GM12878 (cell line): ENCODE measurements around the gene CDYL2. TPM values are rescaled to one million over a fixed set of nuclear protein-coding genes. Genes with fewer than 3 reads are reported as not detected.

Experiments
- ATAC-seq: fragments of 200-7000 bp; cut with Tn5 transposase; 3 replicates; pipeline ENCODE4 v1.9.1; 2020; ENCODE audit warnings: mild to moderate bottlenecking, moderate library complexity
- BruUV-seq: library from RNA; stranded (reverse); fragments of 400-500 nt; replicated peaks from 2 replicates; lab custom pipeline; 2021; lab: Mats Ljungman, UMichigan
- CTCF ChIA-PET: fragments of 300-600 bp; sonication (Branson Sonifier 250); formaldehyde crosslinking; extraction: SDS; loops from one replicate; lab custom pipeline; 2021; ENCODE audit warnings: inconsistent platforms; lab: Yijun Ruan, JAX
- POLR2A ChIA-PET: fragments of 350-600 bp; formaldehyde crosslinking; extraction: SDS; loops from one replicate; lab custom pipeline; 2021; ENCODE audit warnings: inconsistent platforms; lab: Charles Lee
- RAD21 ChIA-PET: fragments of 300-600 bp; sonication (Branson Sonifier 250); formaldehyde crosslinking; loops from one replicate; lab custom pipeline; 2023; ENCODE audit warnings: antibody characterized with exemption; ENCODE audit not compliant: unreplicated experiment; lab: Charles Lee
- SMC1A ChIA-PET: fragments of 300-600 bp; sonication (Branson Sonifier 250); formaldehyde crosslinking; loops from one replicate; lab custom pipeline; 2023; ENCODE audit not compliant: unreplicated experiment, uncharacterized antibody; lab: Charles Lee
- DNase-seq: peaks from one replicate; pipeline ENCODE4 v3.0.0-alpha.2; 2011; ENCODE audit warnings: low read depth, low spot score
- FAIRE-seq: peaks from 3 replicates; lab custom pipeline; 2011; peaks lifted over from hg19 to GRCh38; lab: Jason Lieb, UNC
- H2AFZ ChIP-seq: 2 replicates; pipeline ENCODE4 v1.6.0; 2011; ENCODE audit warnings: low read depth, low read length, control low read depth; ENCODE audit not compliant: control insufficient read depth
- H3K27ac ChIP-seq: 2 replicates; pipeline ENCODE4 v1.5.1; 2011; ENCODE audit warnings: control low read depth; ENCODE audit not compliant: control insufficient read depth, insufficient read depth
- H3K27me3 ChIP-seq, 2 experiments: replicated peaks in 1 of 2; 2 replicates each; pipeline versions ENCODE4 v1.6.0 to v1.6.1; 2011; ENCODE audit warnings: low read length in 1 of 2; ENCODE audit not compliant: control insufficient read depth in 2 of 2, insufficient read depth in 2 of 2
- H3K36me3 ChIP-seq, 2 experiments: 2 replicates each; pipeline ENCODE4 v1.5.1; 2011; ENCODE audit warnings: low read length in 1 of 2; ENCODE audit not compliant: control insufficient read depth in 2 of 2, insufficient read depth in 2 of 2
- H3K4me1 ChIP-seq: 2 replicates; pipeline ENCODE4 v1.6.1; 2011; ENCODE audit warnings: mild to moderate bottlenecking, low read length, moderate library complexity, mixed read lengths; ENCODE audit not compliant: control insufficient read depth, insufficient read depth
- H3K4me2 ChIP-seq: 2 replicates; pipeline ENCODE4 v1.6.0; 2011; ENCODE audit warnings: control low read depth; ENCODE audit not compliant: control insufficient read depth, insufficient read depth
- H3K4me3 ChIP-seq: fragments of 200-600 bp; sonication (generic); 2 replicates; pipeline ENCODE4 v1.5.1; 2016
- H3K79me2 ChIP-seq: 2 replicates; pipeline ENCODE4 v1.6.0; 2011; ENCODE audit warnings: low read length; ENCODE audit not compliant: control insufficient read depth, insufficient read depth
- H3K9ac ChIP-seq: 2 replicates; pipeline ENCODE4 v1.8.0; 2011; ENCODE audit warnings: low read length, control low read depth, mixed read lengths; ENCODE audit not compliant: control insufficient read depth, insufficient read depth
- H3K9me3 ChIP-seq: replicated peaks from 3 replicates; pipeline ENCODE4 v1.5.1; 2011; ENCODE audit warnings: mild to moderate bottlenecking, low read length; ENCODE audit not compliant: control insufficient read depth, insufficient read depth
- H4K20me1 ChIP-seq: 2 replicates; pipeline ENCODE4 v1.6.0; 2011; ENCODE audit not compliant: control insufficient read depth, insufficient read depth
- BMI1 ChIP-seq: fragments of 450-650 bp; IDR thresholded peaks from 2 replicates; pipeline ENCODE4 v1.6.1; 2016; ENCODE audit warnings: mild to moderate bottlenecking, moderate library complexity, borderline replicate concordance
- CTCF ChIP-seq, 3 experiments: IDR thresholded peaks in 2 of 3; conservative IDR thresholded peaks in 1 of 3; 2 replicates each; pipeline ENCODE4 v1.5.1; 2011; ENCODE audit warnings: low read depth in 3 of 3, low read length in 3 of 3, mild to moderate bottlenecking in 3 of 3, control low read depth in 2 of 3, moderate library complexity in 2 of 3, inconsistent platforms in 1 of 3, mixed read lengths in 1 of 3; ENCODE audit not compliant: control insufficient read depth in 2 of 3, insufficient read depth in 1 of 3; ENCODE audit errors: extremely low read depth in 1 of 3
- IKZF1 ChIP-seq: fragments of 450-650 bp; conservative IDR thresholded peaks from 2 replicates; pipeline ENCODE4 v1.6.1; 2017; ENCODE audit warnings: antibody characterized with exemption, mild to moderate bottlenecking
- MEF2A ChIP-seq: IDR thresholded peaks from 2 replicates; pipeline ENCODE4 v1.6.1; 2011; ENCODE audit warnings: low read depth, mild to moderate bottlenecking, low read length, moderate library complexity; ENCODE audit not compliant: insufficient read depth
- MLLT1 ChIP-seq: fragments of 450-650 bp; IDR thresholded peaks from 2 replicates; pipeline ENCODE4 v1.6.1; 2016; ENCODE audit warnings: mild to moderate bottlenecking
- MTA3 ChIP-seq: IDR thresholded peaks from 2 replicates; pipeline ENCODE4 v1.6.1; 2012; ENCODE audit warnings: low read length, inconsistent platforms, borderline replicate concordance
- NFYB ChIP-seq: IDR thresholded peaks from 2 replicates; pipeline ENCODE4 v1.6.1; 2011; ENCODE audit warnings: low read depth, mild to moderate bottlenecking, low read length, improper control_type of control experiment, moderate library complexity; ENCODE audit not compliant: insufficient read depth
- PAX8 ChIP-seq: fragments of 450-650 bp; IDR thresholded peaks from 2 replicates; pipeline ENCODE4 v1.6.1; 2017; ENCODE audit warnings: mild to moderate bottlenecking, moderate library complexity
- POLR2A ChIP-seq: IDR thresholded peaks from 2 replicates; pipeline ENCODE4 v1.6.1; 2011; ENCODE audit warnings: low read depth, mild to moderate bottlenecking, low read length
- POU2F2 ChIP-seq: IDR thresholded peaks from 3 replicates; pipeline ENCODE4 v1.6.1; 2011; ENCODE audit warnings: low read depth, mild to moderate bottlenecking, low read length, borderline replicate concordance
- RAD21 ChIP-seq: IDR thresholded peaks from 2 replicates; pipeline ENCODE4 v1.6.1; 2011; ENCODE audit warnings: mild to moderate bottlenecking, low read depth, low read length, moderate library complexity; ENCODE audit not compliant: insufficient read depth
- SMARCA5 ChIP-seq: fragments of 450-650 bp; IDR thresholded peaks from 2 replicates; pipeline ENCODE4 v1.6.1; 2017; ENCODE audit warnings: mild to moderate bottlenecking
- SMC3 ChIP-seq: IDR thresholded peaks from 2 replicates; pipeline ENCODE4 v1.6.1; 2011; ENCODE audit warnings: low read length, improper control_type of control experiment, borderline replicate concordance
- SPI1 ChIP-seq: IDR thresholded peaks from 2 replicates; pipeline ENCODE4 v1.6.1; 2011; ENCODE audit warnings: low read depth, mild to moderate bottlenecking, low read length, moderate library complexity, borderline replicate concordance; ENCODE audit not compliant: insufficient read depth
- SUZ12 ChIP-seq: fragments of 200-600 bp; sonication (generic); IDR thresholded peaks from one replicate; pipeline ENCODE4 v1.6.1; 2018; ENCODE audit warnings: antibody characterized with exemption, mild to moderate bottlenecking; ENCODE audit not compliant: unreplicated experiment
- WRNIP1 ChIP-seq: IDR thresholded peaks from 2 replicates; pipeline ENCODE4 v1.6.1; 2011; ENCODE audit warnings: low read depth, low read length, improper control_type of control experiment, borderline replicate concordance
- ZNF274 ChIP-seq: IDR thresholded peaks from one replicate; pipeline ENCODE4 v1.8.0; 2011; ENCODE audit not compliant: insufficient read length, insufficient read depth
- WGBS: methylation state at CpG from one replicate; pipeline ENCODE4 v1.1.6; 2016; ENCODE audit warnings: low lambda C conversion rate; ENCODE audit not compliant: insufficient replicate concordance, insufficient coverage; ENCODE audit errors: missing lambda C conversion rate; 5-methylcytosine and 5-hydroxymethylcytosine counted together
- in situ Hi-C: fragments of 300-500 bp; cut with MboI; formaldehyde crosslinking; loops from 9 replicates; pipeline ENCODE4 v1.14.3; 2018; ENCODE audit warnings: mixed read lengths
- intact Hi-C: fragments of 100-400 bp; cut with micrococcal nuclease; formaldehyde crosslinking; loops from one replicate; pipeline ENCODE4 v1.14.2; 2022; ENCODE audit not compliant: unreplicated experiment
- polyA plus RNA-seq, 11 experiments: library from polyadenylated mRNA; depleted of rRNA in 4 of 11; unstranded in 6 of 11; stranded (reverse) in 5 of 11; fragments of >200 nt; fragmentation: Nextera tagmentation in 4 of 11; fragmentation: Illumina TruSeq in 1 of 11; extraction: Ambion mirVana in 4 of 11; extraction: Trizol in 1 of 11; gene quantifications; 1 replicate in 1 of 11; 2 replicates in 10 of 11; pipeline versions ENCODE4 v1.2.1 to v1.2.3, GENCODE V29; 2011 to 2016; ENCODE audit warnings: inconsistent platforms in 2 of 11, missing spikeins in 2 of 11, low read depth in 1 of 11
- total RNA-seq, 4 experiments: library from RNA; depleted of rRNA in 3 of 4; stranded (reverse); fragments of >200 nt in 3 of 4; fragmentation: Illumina TruSeq in 1 of 4; extraction: Trizol in 1 of 4; gene quantifications; 2 replicates each; pipeline versions ENCODE4 v1.2.1 to v1.2.3, GENCODE V29; 2013 to 2021
- TF ChIP-seq, protein P1 (sequence below): IDR thresholded peaks from 2 replicates; pipeline ENCODE4 v1.6.1; 2012; ENCODE audit warnings: low read depth, low read length, improper control_type of control experiment

Gene CDYL2
- total and polyA plus RNA-seq, 10 of the 15 experiments (the other 5 are each of a cell fraction or from before 2014, with no cell fraction given): 0.27 to 22.9 (median 3.9) TPM

- peak; percentile 7 for DNase-seq
- intact Hi-C loops: loop anchor here (1.0 kb wide), 1 partner anchor 297 kb away; no protein-coding TSS in a partner anchor
- Histone ChIP-seq H4K20me1 (no peaks in the 10 kb centered on the region), H3K9ac (no peak overlapping the region), H3K4me1 (no peaks in the 10 kb centered on the region), H2AFZ (no peak overlapping the region), H3K79me2 (no peaks in the 10 kb centered on the region), H3K9me3 (no peaks in the 10 kb centered on the region), H3K36me3 (no peaks in the 10 kb centered on the region), H3K27me3 (no peaks in the 10 kb centered on the region), H3K4me2 (no peak overlapping the region)
- ChIA-PET SMC1A (interaction anchor here (0.9 to 5.0 kb wide), 7 partner anchors 12 to 297 kb away, joined by 3 to 49 read pairs (median 3); no protein-coding TSS in a partner anchor), CTCF (interaction anchor here (0.6 to 5.0 kb wide), 25 partner anchors 9 to 1563 kb away, joined by 3 to 65 read pairs (median 4); no protein-coding TSS in a partner anchor)
- no TSS peak for BruUV-seq
- peak; percentile 59; the same call in 2 of the 3 replicates for ATAC-seq
- TF ChIP-seq SMC3 (peak; percentile 67; the same call in 1 of the 2 replicates), RAD21 (peak; percentile 77), CTCF (IDR thresholded peaks at IDR 0.05 in 2 of 3, conservative IDR thresholded peaks at IDR 0.05 in 1 of 3; ENCODE audit: control insufficient read depth in 2 of 3, extremely low read depth in 1 of 3, insufficient read depth in 1 of 3, low read depth in 3 of 3, low read length in 3 of 3) (peak; percentile 69 to 75 (median 74)), WRNIP1 (no peak), NFYB (no peak), ZNF274 (no peak), MTA3 (no peak), POU2F2 (no peak), IKZF1 (no peak), MLLT1 (no peak), BMI1 (no peak), MEF2A (0 out of 2 replicates have a peak, but pooled peaks have one; percentile 28), SUZ12 (no peak), SPI1 (no peak), PAX8 (no peak), POLR2A (no peak), SMARCA5 (no peak)
- TF ChIP-seq, protein P1, sequence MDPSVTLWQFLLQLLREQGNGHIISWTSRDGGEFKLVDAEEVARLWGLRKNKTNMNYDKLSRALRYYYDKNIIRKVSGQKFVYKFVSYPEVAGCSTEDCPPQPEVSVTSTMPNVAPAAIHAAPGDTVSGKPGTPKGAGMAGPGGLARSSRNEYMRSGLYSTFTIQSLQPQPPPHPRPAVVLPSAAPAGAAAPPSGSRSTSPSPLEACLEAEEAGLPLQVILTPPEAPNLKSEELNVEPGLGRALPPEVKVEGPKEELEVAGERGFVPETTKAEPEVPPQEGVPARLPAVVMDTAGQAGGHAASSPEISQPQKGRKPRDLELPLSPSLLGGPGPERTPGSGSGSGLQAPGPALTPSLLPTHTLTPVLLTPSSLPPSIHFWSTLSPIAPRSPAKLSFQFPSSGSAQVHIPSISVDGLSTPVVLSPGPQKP: no peak
- TF ChIP-seq, all 136 proteins: peak for 4
- ChIA-PET RAD21 (interaction anchor here (0.6 to 5.1 kb wide), 3 partner anchors 214 to 672 kb away, joined by 3 to 39 read pairs (median 3); no protein-coding TSS in a partner anchor), POLR2A (no interaction called here)
- Histone ChIP-seq H3K4me3 (no peak overlapping the region), H3K27ac (no peak overlapping the region)
- 19% methylated on average over 5 of the region's 5 CpGs for WGBS
- FAIRE-seq: peak; percentile 96
- in situ Hi-C loops: loop anchor here (25.0 kb wide), 1 partner anchor 287 kb away; the partner anchor contains the start of gene DYNLRB2
These were observed 20.4 kb upstream of the CDYL2 start for GRCh38 chr16:80824623-80825364.
